PC-9 (cell line): Measurements from ENCODE around the gene KRT4. TPM values are rescaled to one million over a fixed set of nuclear protein-coding genes. Genes with fewer than 3 reads are reported as not detected.

Source experiments
- BruUV-seq: library from RNA; stranded (reverse); fragments of 400-500 nt; replicated peaks from 2 replicates; lab custom pipeline; 2021; lab: Mats Ljungman, UMichigan
- CTCF ChIA-PET: fragments of 300-600 bp; sonication (Branson Sonifier 250); formaldehyde crosslinking; loops from one replicate; lab custom pipeline; 2022; ENCODE audit warnings: antibody characterized with exemption; lab: Charles Lee
- POLR2A ChIA-PET: fragments of 300-600 bp; sonication (Branson Sonifier 250); formaldehyde crosslinking; loops from one replicate; lab custom pipeline; 2022; ENCODE audit warnings: antibody characterized with exemption; ENCODE audit not compliant: unreplicated experiment; lab: Charles Lee
- DNase-seq, 2 experiments: peaks; one replicate each; pipeline versions ENCODE4 v3.0.0 to v3.0.0-alpha.2; 2015 to 2022; ENCODE audit warnings: mixed read lengths in 1 of 2
- H2AFZ ChIP-seq: fragments of 200-600 bp; sonication (generic); 2 replicates; pipeline ENCODE4 v1.8.1; 2017; ENCODE audit warnings: antibody characterized with exemption
- H3F3A ChIP-seq: fragments of 200-600 bp; sonication (generic); 2 replicates; pipeline ENCODE4 v1.8.1; 2017; ENCODE audit warnings: antibody characterized with exemption, mild to moderate bottlenecking, low read depth; ENCODE audit not compliant: insufficient read depth
- H3K27ac ChIP-seq: fragments of 200-600 bp; sonication (generic); 2 replicates; pipeline ENCODE4 v1.6.1; 2016; ENCODE audit warnings: mixed run types
- H3K27me3 ChIP-seq: fragments of 200-600 bp; sonication (generic); 2 replicates; pipeline ENCODE4 v1.6.1; 2016; ENCODE audit warnings: low read depth, mixed run types; ENCODE audit not compliant: insufficient read depth
- H3K36me3 ChIP-seq: fragments of 200-600 bp; sonication (generic); 2 replicates; pipeline ENCODE4 v1.6.1; 2016; ENCODE audit warnings: low read depth, mixed run types
- H3K4me1 ChIP-seq: fragments of 200-600 bp; sonication (generic); replicated peaks from 2 replicates; pipeline ENCODE4 v1.6.1; 2016; ENCODE audit warnings: mixed run types; ENCODE audit not compliant: insufficient read depth
- H3K4me2 ChIP-seq: fragments of 200-600 bp; sonication (generic); 2 replicates; pipeline ENCODE4 v1.6.1; 2017; ENCODE audit warnings: mixed run types
- H3K4me3 ChIP-seq: fragments of 200-600 bp; sonication (generic); 2 replicates; pipeline ENCODE4 v1.6.1; 2016; ENCODE audit warnings: mixed run types
- H3K79me2 ChIP-seq: fragments of 200-600 bp; sonication (generic); 2 replicates; pipeline ENCODE4 v1.6.1; 2017; ENCODE audit warnings: low read depth, mixed run types
- H3K9me2 ChIP-seq: fragments of 200-600 bp; sonication (generic); 2 replicates; pipeline ENCODE4 v1.8.1; 2017; ENCODE audit warnings: mild to moderate bottlenecking; ENCODE audit not compliant: insufficient read depth
- H3K9me3 ChIP-seq: fragments of 200-600 bp; sonication (generic); 2 replicates; pipeline ENCODE4 v1.8.1; 2016; ENCODE audit warnings: low read depth; ENCODE audit not compliant: insufficient read depth
- H4K20me1 ChIP-seq: fragments of 200-600 bp; sonication (generic); 2 replicates; pipeline ENCODE4 v1.8.1; 2017; ENCODE audit not compliant: insufficient read depth
- CTCF ChIP-seq: fragments of 200-600 bp; sonication (generic); conservative IDR thresholded peaks from 2 replicates; pipeline ENCODE4 v1.6.1; 2017; ENCODE audit warnings: mixed run types, antibody characterized with exemption, mild to moderate bottlenecking, moderate library complexity
- EZH2 ChIP-seq: fragments of 200-600 bp; sonication (generic); IDR thresholded peaks from 2 replicates; pipeline ENCODE4 v1.8.0; 2017; ENCODE audit warnings: antibody characterized with exemption, low read depth
- intact Hi-C: fragments of 100-400 bp; cut with micrococcal nuclease; formaldehyde crosslinking; loops from one replicate; pipeline ENCODE4 v1.10.0; 2022; ENCODE audit not compliant: unreplicated experiment
- total RNA-seq: library from RNA; stranded (reverse); gene quantifications from 2 replicates; pipeline ENCODE4 v1.2.3, GENCODE V29; 2021

Gene KRT4
- total RNA-seq, 1 experiment from 2014 or later = 3.0 TPM

GRCh38 chr12:52827499-52828090, 13.7 kb upstream of the KRT4 start:
- CTCF ChIA-PET = no interaction called here
- BruUV-seq = no TSS peak
- TF ChIP-seq EZH2 (no peak), CTCF (no peak)

GRCh38 chr12:52826611-52827498, 12.9 kb upstream of the KRT4 start:
- Histone ChIP-seq H3K36me3 (no peaks in the 10 kb centered on the region), H3K9me2 (no peaks in the 10 kb centered on the region), H3K4me3 (no peak overlapping the region), H3K9me3 (no peaks in the 10 kb centered on the region), H3K4me2 (no peak overlapping the region), H3K27ac (no peak overlapping the region), H3K27me3 (no peaks in the 10 kb centered on the region), H3F3A (no peaks in the 10 kb centered on the region), H3K4me1 (peaks cover 8% of the 10 kb centered on the region), H2AFZ (no peak overlapping the region), H4K20me1 (no peaks in the 10 kb centered on the region), H3K79me2 (no peaks in the 10 kb centered on the region)
- intact Hi-C loops = no loop called here
- ChIA-PET CTCF (interaction anchor here (0.6 kb wide), 4 partner anchors 210 to 688 kb away, joined by 3 to 5 read pairs (median 4); no protein-coding TSS in a partner anchor), POLR2A (no interaction called here)
- TF ChIP-seq EZH2 (no peak), CTCF (no peak)
- DNase-seq = no peak
- no TSS peak for BruUV-seq

More at GRCh38 chr12:52827499-52828090, 13.7 kb upstream of the KRT4 start:
- Histone ChIP-seq H3K79me2 (no peaks in the 10 kb centered on the region), H3K9me3 (no peaks in the 10 kb centered on the region), H2AFZ (no peak overlapping the region), H3K36me3 (no peaks in the 10 kb centered on the region), H3K27me3 (no peaks in the 10 kb centered on the region), H3K4me3 (no peak overlapping the region), H3F3A (no peaks in the 10 kb centered on the region), H3K27ac (no peak overlapping the region), H4K20me1 (no peaks in the 10 kb centered on the region), H3K4me1 (peaks cover under 1% of the 10 kb centered on the region), H3K4me2 (no peak overlapping the region), H3K9me2 (no peaks in the 10 kb centered on the region)
- POLR2A ChIA-PET = no interaction called here
- DNase-seq = no peak
- intact Hi-C loops = no loop called here

- BruUV-seq = no TSS peak
- Histone ChIP-seq H2AFZ (no peak overlapping the region), H3K9me2 (no peaks in the 10 kb centered on the region), H3K27me3 (no peaks in the 10 kb centered on the region), H3K4me3 (no peak overlapping the region), H3K36me3 (no peaks in the 10 kb centered on the region), H3K4me2 (no peak overlapping the region), H4K20me1 (no peaks in the 10 kb centered on the region), H3K27ac (no peak overlapping the region), H3K79me2 (no peaks in the 10 kb centered on the region), H3K9me3 (no peaks in the 10 kb centered on the region), H3K4me1 (peaks cover 10% of the 10 kb centered on the region), H3F3A (peaks cover under 1% of the 10 kb centered on the region; the same call in 1 of the 2 replicates)
- TF ChIP-seq CTCF (no peak), EZH2 (no peak)
- ChIA-PET POLR2A (no interaction called here), CTCF (no interaction called here)
- intact Hi-C loops = no loop called here
- no peak for DNase-seq
These were observed 12.0 kb upstream of the KRT4 start for GRCh38 chr12:52825961-52826360.
